K562 (cell line): ENCODE data around the gene DENND6A. TPM values are rescaled to one million over a fixed set of nuclear protein-coding genes. Genes with fewer than 3 reads are reported as not detected.
A peak's percentile ranks its signal among the peaks of the same experiment; 100 is the strongest.

Experiments
- ELF2 ChIP-seq: fragments of 250-450 bp; sonication (Bioruptor Pico); IDR thresholded peaks from 2 replicates; pipeline ENCODE4 v1.5.0; 2021; ENCODE audit warnings: mild to moderate bottlenecking
- HCFC1 ChIP-seq: IDR thresholded peaks from 2 replicates; pipeline ENCODE4 v1.6.1; 2012; ENCODE audit warnings: low read depth, low read length, improper control_type of control experiment
- HDAC1 ChIP-seq, 2 experiments: fragments of 450-650 bp; IDR thresholded peaks; 2 replicates each; pipeline ENCODE4 v1.6.1; 2016 to 2017; ENCODE audit warnings: inconsistent platforms in 1 of 2, mild to moderate bottlenecking in 1 of 2, moderate library complexity in 1 of 2
- HMGN3 ChIP-seq: IDR thresholded peaks from 2 replicates; pipeline ENCODE4 v1.6.1; 2011; ENCODE audit warnings: borderline replicate concordance, low read depth, mild to moderate bottlenecking, mixed read lengths, low read length; ENCODE audit not compliant: insufficient read length; ENCODE audit errors: extremely low read depth
- JUN ChIP-seq, 2 experiments: sonication (generic) in 1 of 2; formaldehyde crosslinking in 1 of 2; IDR thresholded peaks; 2 replicates each; pipeline versions ENCODE4 v1.6.1 to v1.8.0; 2012 to 2022; ENCODE audit warnings: borderline replicate concordance in 2 of 2, mild to moderate bottlenecking in 2 of 2, improper control_type of control experiment in 1 of 2, low read depth in 1 of 2, low read length in 1 of 2, missing genetic modification reagents in 1 of 2
- L3MBTL2 ChIP-seq: fragments of 450-650 bp; IDR thresholded peaks from 2 replicates; pipeline ENCODE4 v1.6.1; 2016; ENCODE audit warnings: mild to moderate bottlenecking, moderate library complexity
- MAZ ChIP-seq, 2 experiments: fragments of 450-650 bp in 1 of 2; sonication (generic) in 1 of 2; formaldehyde crosslinking; IDR thresholded peaks in 1 of 2; conservative IDR thresholded peaks in 1 of 2; 2 replicates each; pipeline versions ENCODE4 v1.4.0 to v1.5.0; 2020; ENCODE audit warnings: mild to moderate bottlenecking in 1 of 2, missing genetic modification reagents in 1 of 2
- MEIS2 ChIP-seq: fragments of 450-650 bp; IDR thresholded peaks from 2 replicates; pipeline ENCODE4 v1.6.1; 2014; ENCODE audit warnings: mild to moderate bottlenecking; ENCODE audit not compliant: partially characterized antibody
- SREBF2 ChIP-seq: sonication (generic); formaldehyde crosslinking; IDR thresholded peaks from 2 replicates; pipeline ENCODE4 v1.4.0; 2020; ENCODE audit warnings: mild to moderate bottlenecking, missing genetic modification reagents
- TCF7 ChIP-seq: sonication (generic); IDR thresholded peaks from 2 replicates; pipeline ENCODE4 v1.6.1; 2016; ENCODE audit warnings: antibody characterized with exemption, borderline replicate concordance
- ZFP30 ChIP-seq: fragments of 250-450 bp; sonication (Bioruptor Pico); IDR thresholded peaks from 2 replicates; pipeline ENCODE4 v1.8.0; 2022; ENCODE audit warnings: moderate library complexity, mild to moderate bottlenecking, inconsistent platforms, borderline replicate concordance
- ZMIZ1 ChIP-seq, 2 experiments: fragments of 150-350 bp in 1 of 2; IDR thresholded peaks; 2 replicates each; pipeline ENCODE4 v1.6.1; 2012 to 2016; ENCODE audit warnings: low read depth in 2 of 2, low read length in 2 of 2, mild to moderate bottlenecking in 1 of 2, moderate library complexity in 1 of 2
- ZNF263 ChIP-seq: sonication (generic); formaldehyde crosslinking; IDR thresholded peaks from 2 replicates; pipeline ENCODE4 v1.8.0; 2022; ENCODE audit warnings: mild to moderate bottlenecking, missing genetic modification reagents, borderline replicate concordance
- polyA plus RNA-seq, 8 experiments: library from polyadenylated mRNA; depleted of rRNA in 4 of 8; stranded (reverse) in 5 of 8; unstranded in 3 of 8; fragments of >200 nt; fragmentation: Nextera tagmentation in 2 of 8; fragmentation: Illumina TruSeq in 1 of 8; extraction: Ambion mirVana in 2 of 8; extraction: Trizol in 1 of 8; gene quantifications; 2 replicates each; pipeline versions ENCODE4 v1.2.1 to v1.2.3, GENCODE V29; 2011 to 2014; ENCODE audit warnings: inconsistent platforms in 1 of 8, missing spikeins in 1 of 8
- total RNA-seq, 7 experiments: library from RNA; depleted of rRNA in 6 of 7; stranded (reverse); fragments of >200 nt in 6 of 7; fragmentation: Illumina TruSeq in 2 of 7; extraction: Trizol in 2 of 7; gene quantifications; 2 replicates each; pipeline versions ENCODE4 v1.2.1 to v1.2.3, GENCODE V29; 2011 to 2021; ENCODE audit warnings: low replicate concordance in 1 of 7
- TF ChIP-seq, protein P1 (sequence below): sonication (generic); formaldehyde crosslinking; IDR thresholded peaks from 2 replicates; pipeline ENCODE4 v1.4.0; 2020; ENCODE audit warnings: mild to moderate bottlenecking, missing genetic modification reagents
- TF ChIP-seq, protein P2 (sequence below), 2 experiments: fragments of 450-650 bp; IDR thresholded peaks; 2 replicates each; pipeline ENCODE4 v1.6.1; 2018; ENCODE audit warnings: mild to moderate bottlenecking in 2 of 2, low read depth in 1 of 2; ENCODE audit not compliant: partially characterized antibody in 2 of 2

Gene DENND6A
- total and polyA plus RNA-seq, 9 of the 15 experiments (the other 6 are each of a cell fraction or from before 2014, with no cell fraction given): 1.5 to 12.7 (median 7.1) TPM

GRCh38 chr3:57597127-57597923 lies 95.6 kb downstream of the DENND6A start, which contains the start of gene ARF4 (continued):
- TF ChIP-seq L3MBTL2 (peak; percentile 94), JUN (IDR thresholded peaks at IDR 0.05; ENCODE audit: borderline replicate concordance, low read depth, low read length) (no peak; the same call in 1 of the 2 replicates), JUN (CRISPR knock-in tag; IDR thresholded peaks at IDR 0.05; ENCODE audit: borderline replicate concordance) (peak; percentile 36; the same call in 1 of the 2 replicates), HCFC1 (peak; percentile 74), HMGN3 (peak; percentile 68), HDAC1 (IDR thresholded peaks at IDR 0.05) (peak in 1 of 2 experiments; percentile 75; a peak in 2 of 4 replicates), SREBF2 (0 out of 2 replicates have a peak, but pooled peaks have one; percentile 47), ZMIZ1 (IDR thresholded peaks at IDR 0.05; ENCODE audit: low read depth in 2 of 2, low read length in 2 of 2) (0 out of 4 replicates have a peak, but pooled peaks of 1 of the 2 experiments have one; percentile 50), MAZ (CRISPR knock-in tag; conservative IDR thresholded peaks at IDR 0.05 in 1 of 2, IDR thresholded peaks at IDR 0.05 in 1 of 2) (peak in 1 of 2 experiments; percentile 74; a peak in 3 of 4 replicates), MEIS2 (peak; percentile 87), ELF2 (peak; percentile 87), ZNF263 (peak; percentile 16; the same call in 1 of the 2 replicates), TCF7 (no peak), ZFP30 (CRISPR knock-in tag) (no peak)
- TF ChIP-seq, protein P1, sequence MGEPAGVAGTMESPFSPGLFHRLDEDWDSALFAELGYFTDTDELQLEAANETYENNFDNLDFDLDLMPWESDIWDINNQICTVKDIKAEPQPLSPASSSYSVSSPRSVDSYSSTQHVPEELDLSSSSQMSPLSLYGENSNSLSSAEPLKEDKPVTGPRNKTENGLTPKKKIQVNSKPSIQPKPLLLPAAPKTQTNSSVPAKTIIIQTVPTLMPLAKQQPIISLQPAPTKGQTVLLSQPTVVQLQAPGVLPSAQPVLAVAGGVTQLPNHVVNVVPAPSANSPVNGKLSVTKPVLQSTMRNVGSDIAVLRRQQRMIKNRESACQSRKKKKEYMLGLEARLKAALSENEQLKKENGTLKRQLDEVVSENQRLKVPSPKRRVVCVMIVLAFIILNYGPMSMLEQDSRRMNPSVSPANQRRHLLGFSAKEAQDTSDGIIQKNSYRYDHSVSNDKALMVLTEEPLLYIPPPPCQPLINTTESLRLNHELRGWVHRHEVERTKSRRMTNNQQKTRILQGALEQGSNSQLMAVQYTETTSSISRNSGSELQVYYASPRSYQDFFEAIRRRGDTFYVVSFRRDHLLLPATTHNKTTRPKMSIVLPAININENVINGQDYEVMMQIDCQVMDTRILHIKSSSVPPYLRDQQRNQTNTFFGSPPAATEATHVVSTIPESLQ (CRISPR knock-in tag): peak; percentile 80; the same call in 1 of the 2 replicates
- TF ChIP-seq, protein P2, sequence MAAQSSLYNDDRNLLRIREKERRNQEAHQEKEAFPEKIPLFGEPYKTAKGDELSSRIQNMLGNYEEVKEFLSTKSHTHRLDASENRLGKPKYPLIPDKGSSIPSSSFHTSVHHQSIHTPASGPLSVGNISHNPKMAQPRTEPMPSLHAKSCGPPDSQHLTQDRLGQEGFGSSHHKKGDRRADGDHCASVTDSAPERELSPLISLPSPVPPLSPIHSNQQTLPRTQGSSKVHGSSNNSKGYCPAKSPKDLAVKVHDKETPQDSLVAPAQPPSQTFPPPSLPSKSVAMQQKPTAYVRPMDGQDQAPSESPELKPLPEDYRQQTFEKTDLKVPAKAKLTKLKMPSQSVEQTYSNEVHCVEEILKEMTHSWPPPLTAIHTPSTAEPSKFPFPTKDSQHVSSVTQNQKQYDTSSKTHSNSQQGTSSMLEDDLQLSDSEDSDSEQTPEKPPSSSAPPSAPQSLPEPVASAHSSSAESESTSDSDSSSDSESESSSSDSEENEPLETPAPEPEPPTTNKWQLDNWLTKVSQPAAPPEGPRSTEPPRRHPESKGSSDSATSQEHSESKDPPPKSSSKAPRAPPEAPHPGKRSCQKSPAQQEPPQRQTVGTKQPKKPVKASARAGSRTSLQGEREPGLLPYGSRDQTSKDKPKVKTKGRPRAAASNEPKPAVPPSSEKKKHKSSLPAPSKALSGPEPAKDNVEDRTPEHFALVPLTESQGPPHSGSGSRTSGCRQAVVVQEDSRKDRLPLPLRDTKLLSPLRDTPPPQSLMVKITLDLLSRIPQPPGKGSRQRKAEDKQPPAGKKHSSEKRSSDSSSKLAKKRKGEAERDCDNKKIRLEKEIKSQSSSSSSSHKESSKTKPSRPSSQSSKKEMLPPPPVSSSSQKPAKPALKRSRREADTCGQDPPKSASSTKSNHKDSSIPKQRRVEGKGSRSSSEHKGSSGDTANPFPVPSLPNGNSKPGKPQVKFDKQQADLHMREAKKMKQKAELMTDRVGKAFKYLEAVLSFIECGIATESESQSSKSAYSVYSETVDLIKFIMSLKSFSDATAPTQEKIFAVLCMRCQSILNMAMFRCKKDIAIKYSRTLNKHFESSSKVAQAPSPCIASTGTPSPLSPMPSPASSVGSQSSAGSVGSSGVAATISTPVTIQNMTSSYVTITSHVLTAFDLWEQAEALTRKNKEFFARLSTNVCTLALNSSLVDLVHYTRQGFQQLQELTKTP (IDR thresholded peaks at IDR 0.05; ENCODE audit: low read depth in 1 of 2, partially characterized antibody in 2 of 2): peak in 1 of 2 experiments; percentile 89
